Large intestine (tissue), 3 donors: ENCODE data around the gene STK24. TPM values are rescaled to one million over a fixed set of nuclear protein-coding genes. Genes with fewer than 3 reads are reported as not detected.

Experiments
- DNase-seq, 2 donors: peaks; one replicate each; pipeline versions ENCODE4 v3.0.0 to v3.0.0-alpha.2; 2013
- H3K27ac ChIP-seq: one replicate; pipeline ENCODE4 v1.5.1; 2013; ENCODE audit warnings: low read length
- H3K27me3 ChIP-seq: 2 replicates; pipeline ENCODE4 v1.6.1; 2013; ENCODE audit warnings: low read length; ENCODE audit not compliant: control insufficient read depth, insufficient read depth
- H3K36me3 ChIP-seq: 2 replicates; pipeline ENCODE4 v1.6.1; 2013; ENCODE audit warnings: low read length; ENCODE audit not compliant: control insufficient read depth, insufficient read depth
- H3K4me1 ChIP-seq: one replicate; pipeline ENCODE4 v1.6.1; 2013; ENCODE audit warnings: low read length; ENCODE audit not compliant: control insufficient read depth, insufficient read depth
- H3K4me3 ChIP-seq: one replicate; pipeline ENCODE4 v1.5.1; 2013; ENCODE audit warnings: low read length
- H3K9me3 ChIP-seq: one replicate; pipeline ENCODE4 v1.6.1; 2013; ENCODE audit warnings: mild to moderate bottlenecking, low read depth, low read length, moderate library complexity; ENCODE audit not compliant: control insufficient read depth
- WGBS: methylation state at CpG from one replicate; pipeline ENCODE4 v1.1.5; 2013; ENCODE audit warnings: low lambda C conversion rate; ENCODE audit not compliant: insufficient coverage; 5-methylcytosine and 5-hydroxymethylcytosine counted together
- polyA plus RNA-seq: library from polyadenylated mRNA; unstranded; fragments of 120-200 nt; gene quantifications from one replicate; pipeline ENCODE4 v1.2.1, GENCODE V29; 2013

The STK24 gene
- polyA plus RNA-seq, 1 donor = 119 TPM

- H3K27ac ChIP-seq = no peak overlapping the region
- H3K9me3 ChIP-seq = no peaks in the 10 kb centered on the region
- peaks cover 26% of the 10 kb centered on the region for H3K36me3 ChIP-seq
- no peak overlapping the region for H3K4me3 ChIP-seq
- H3K27me3 ChIP-seq = no peaks in the 10 kb centered on the region
- H3K4me1 ChIP-seq = no peaks in the 10 kb centered on the region
- WGBS = no CpG with 5 or more reads among the region's 5 CpGs
- DNase-seq = no peak
Measured at GRCh38 chr13:98398581-98398980, 178.3 kb downstream of the STK24 start.

GRCh38 chr13:98397861-98398260 is 179.0 kb downstream of the STK24 start:
- Histone ChIP-seq H3K27ac (no peak overlapping the region), H3K9me3 (no peaks in the 10 kb centered on the region), H3K27me3 (no peaks in the 10 kb centered on the region), H3K4me1 (no peaks in the 10 kb centered on the region), H3K36me3 (peaks cover 28% of the 10 kb centered on the region), H3K4me3 (no peak overlapping the region)
- WGBS = no CpG with 5 or more reads among the region's 7 CpGs
- DNase-seq = no peak

- no CpG with 5 or more reads among the region's 1 CpG for WGBS
- Histone ChIP-seq H3K4me3 (no peak overlapping the region), H3K9me3 (no peaks in the 10 kb centered on the region), H3K36me3 (peaks cover 28% of the 10 kb centered on the region), H3K4me1 (no peaks in the 10 kb centered on the region), H3K27me3 (no peaks in the 10 kb centered on the region), H3K27ac (no peak overlapping the region)
- DNase-seq = no peak
Measured at GRCh38 chr13:98397221-98397620, 179.7 kb downstream of the STK24 start.

GRCh38 chr13:98396071-98396710 is 180.7 kb downstream of the STK24 start:
- H3K27ac ChIP-seq = no peak overlapping the region
- no CpG with 5 or more reads among the region's 16 CpGs for WGBS
- no peaks in the 10 kb centered on the region for H3K9me3 ChIP-seq
- H3K36me3 ChIP-seq = peaks cover 32% of the 10 kb centered on the region
- no peaks in the 10 kb centered on the region for H3K27me3 ChIP-seq
- no peak overlapping the region for H3K4me3 ChIP-seq
- DNase-seq = no peak
- no peaks in the 10 kb centered on the region for H3K4me1 ChIP-seq

Other genes starting within 250 kb of the STK24 start
- gene SLC15A1, start 175.6 kb upstream of the STK24 start, polyA plus RNA-seq = 388 TPM